ENCODE results near the gene MCM7. TPM values are rescaled to one million over a fixed set of nuclear protein-coding genes. Genes with fewer than 3 reads are reported as not detected.
"Not testable (repeated sequence)": the region's sequence is repeated elsewhere in the genome, so short reads cannot be mapped to it uniquely, and the experiment has no call there.

Gene MCM7
- total RNA-seq, result 10 to 100 TPM; 17.7 to 31.7 TPM
- long read RNA-seq, transcript MCM7-201 (15 exons, 2,957 nt), result major isoform, 20 of 25 reads
- long read RNA-seq, partial matches to known transcripts, result 1 of 25 reads
- long read RNA-seq, other reads (novel, unspliced or antisense), result 4 of 25 reads

GRCh38 chr7:100101016-100101862, at the start of gene MCM7, which contains the start of gene AP4M1:
Gene MCM7 (minus strand): TSS chr7:100101397. CDS start chr7:100101294, 103 bp downstream.
Gene AP4M1 (plus strand): TSS chr7:100101643. CDS start chr7:100101715, 72 bp downstream.
- intact Hi-C loops (cut with DNase I), result no loop called here
- ATAC-seq, result peak; percentile 96 to 97
- peak; percentile 99 for DNase-seq

- ATAC-seq, result peak; percentile 99
- intact Hi-C loops (cut with DNase I), result no loop called here
These were observed 47.5 kb upstream of the MCM7 start, which contains the start of gene LAMTOR4 for GRCh38 chr7:100148559-100149328. Gene LAMTOR4 (plus strand): TSS chr7:100148918. CDS start chr7:100148973, 55 bp downstream.

GRCh38 chr7:100148225-100148558, 47.0 kb upstream of the MCM7 start:
- DNase-seq (no peak), ATAC-seq (no peak)
- intact Hi-C loops (cut with DNase I), result no loop called here

More at GRCh38 chr7:100148559-100149328, 47.5 kb upstream of the MCM7 start, which contains the start of gene LAMTOR4:
- DNase-seq, result peak; percentile 99

DNA sequence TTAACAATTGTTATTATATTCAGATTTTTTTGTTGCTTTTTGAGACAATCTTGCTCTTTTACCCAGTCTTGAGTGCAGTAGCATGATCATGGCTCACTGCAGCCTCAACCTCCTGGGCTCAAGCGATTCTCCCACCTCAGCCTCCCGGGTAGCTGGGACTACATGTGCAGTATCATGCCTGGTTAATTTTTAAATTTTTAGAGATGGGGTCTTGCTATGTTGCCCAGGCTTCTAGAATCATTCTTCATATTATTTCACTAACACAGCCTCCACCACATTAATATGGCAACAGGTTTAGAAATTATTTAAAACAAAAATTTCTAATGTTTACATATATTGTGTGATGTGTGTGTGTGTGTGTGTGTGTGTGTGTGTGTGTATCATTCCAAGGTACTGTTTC, 46.1 kb upstream of the MCM7 start:
- intact Hi-C loops (cut with DNase I), result no loop called here
- ATAC-seq (no peak), DNase-seq (no peak)

DNA sequence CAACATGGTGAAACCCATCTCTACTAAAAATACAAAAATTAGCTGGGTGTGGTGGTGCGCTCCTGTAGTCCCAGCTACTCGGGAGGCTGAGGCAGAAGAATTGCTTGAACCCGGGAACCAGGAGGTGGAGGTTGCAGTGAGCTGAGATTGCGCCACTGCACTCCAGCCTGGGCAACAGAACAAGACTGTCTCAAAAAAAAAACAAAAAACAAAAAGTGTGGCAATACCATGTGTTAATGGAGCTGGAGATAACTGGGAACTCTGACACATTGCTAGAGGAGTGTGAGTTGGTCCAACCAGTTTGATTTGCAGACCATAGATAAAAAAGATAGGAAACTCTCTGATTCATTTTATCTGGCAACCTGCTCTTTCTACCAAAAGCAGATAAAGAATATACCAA, 45.2 kb upstream of the MCM7 start:
- ATAC-seq, result peak in 1 of 2 donors; percentile 4
- DNase-seq; intact Hi-C loops (cut with DNase I): not testable (repeated sequence)

DNA sequence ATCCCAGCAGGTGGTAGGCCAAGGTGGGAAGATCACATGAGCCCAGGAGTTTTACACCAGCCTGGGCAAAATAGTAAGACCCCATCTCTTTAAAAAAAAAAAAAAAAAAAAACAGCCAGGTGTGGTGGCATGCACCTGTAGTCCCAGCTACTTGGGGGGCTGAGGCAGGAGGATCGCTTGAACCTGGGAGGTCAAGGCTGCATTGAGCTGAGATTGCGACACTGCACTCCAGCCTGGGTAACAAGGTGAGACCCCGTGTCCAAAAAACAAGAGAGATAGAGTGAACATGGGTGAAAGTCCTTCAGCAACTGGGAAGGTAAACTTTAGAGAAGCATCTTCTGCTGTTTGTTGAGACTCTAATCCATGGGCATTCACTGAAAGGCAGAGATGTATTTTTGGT, 41.3 kb upstream of the MCM7 start:
- ATAC-seq (no peak), DNase-seq (no peak)
- intact Hi-C loops (cut with DNase I), result no loop called here

- ATAC-seq, result no peak
- no peak for DNase-seq
- intact Hi-C loops (cut with DNase I), result no loop called here
These were observed 40.4 kb upstream of the MCM7 start for GRCh38 chr7:100141555-100141949.

DNA sequence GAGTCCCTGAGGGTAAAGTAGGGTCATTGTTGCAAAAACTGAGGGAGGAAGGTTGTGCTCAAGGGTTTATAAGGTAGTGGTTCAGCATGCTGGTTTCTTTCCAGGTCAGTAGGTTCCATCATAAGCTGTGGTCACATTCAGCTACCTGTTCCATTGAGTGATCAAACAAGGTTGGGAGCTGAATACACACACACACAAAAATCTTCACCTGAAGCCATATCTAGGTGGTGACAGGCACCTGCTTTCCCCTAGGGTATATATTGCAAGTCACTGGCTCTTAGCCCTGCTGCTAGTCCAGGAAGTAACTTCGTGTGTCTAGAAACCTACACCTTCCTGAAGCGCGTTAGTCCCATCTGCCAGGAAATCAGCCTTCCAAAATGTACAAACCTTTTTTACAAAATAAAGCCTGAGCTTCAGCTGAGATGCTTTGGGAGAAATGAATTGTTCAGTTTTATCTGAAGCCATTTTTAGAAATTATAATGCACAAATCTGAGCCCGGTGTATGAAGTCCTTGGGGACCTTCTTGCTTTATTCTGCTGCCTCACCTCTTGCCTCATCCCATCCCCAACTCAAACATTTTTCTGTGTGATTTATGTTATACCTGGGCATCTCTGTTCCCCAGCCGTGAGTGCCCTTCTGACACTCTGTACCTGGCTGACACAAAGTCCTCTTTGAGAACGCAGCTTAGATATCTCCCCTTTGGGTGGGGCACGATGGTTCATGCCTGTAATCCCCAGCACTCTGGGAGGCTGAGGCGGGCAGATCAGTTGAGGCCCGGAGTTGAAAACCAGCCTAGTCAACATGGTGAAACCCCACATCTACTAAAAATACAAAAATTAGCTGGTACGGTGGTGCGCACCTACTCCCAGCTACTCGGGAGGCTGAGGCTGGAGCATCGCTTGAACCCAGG, 36.9 kb upstream of the MCM7 start:
- ATAC-seq (no peak), DNase-seq (no peak)
- intact Hi-C loops (cut with DNase I), result loop anchor here in 1 of 2 donors (10.0 kb wide), 2 partner anchors 77 to 143 kb away; partner anchors contain the start of gene PVRIG

GRCh38 chr7:100132697-100133151, 31.5 kb upstream of the MCM7 start:
- intact Hi-C loops (cut with DNase I), result loop anchor here (5.0 to 10.0 kb wide), 4 partner anchors 80 to 140 kb away; partner anchors contain the start of gene PVRIG (in 1 of the 2)
- DNase-seq (no peak), ATAC-seq (peak; percentile 72 to 75)

DNA sequence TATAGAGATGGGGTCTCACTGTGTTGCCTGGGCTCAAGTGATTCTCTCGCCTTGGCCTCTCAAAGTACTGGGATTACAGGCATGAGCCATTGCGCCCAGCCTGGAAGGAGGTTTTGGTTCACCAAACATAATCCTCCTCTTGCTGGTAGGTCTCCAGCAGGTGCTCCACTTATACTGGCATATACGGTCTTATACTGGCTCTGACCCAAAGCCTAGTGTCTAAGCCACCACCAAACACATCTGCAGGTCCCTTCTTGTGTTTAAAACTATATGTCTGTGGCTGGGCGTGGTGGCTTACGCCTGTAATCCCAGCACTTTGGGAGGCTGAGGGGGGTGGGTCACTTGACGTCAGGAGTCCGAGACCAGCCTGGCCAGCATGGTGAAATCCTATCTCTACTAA, 30.9 kb upstream of the MCM7 start:
- no peak for DNase-seq
- intact Hi-C loops (cut with DNase I), result loop anchor here (5.0 to 10.0 kb wide), 4 partner anchors 80 to 140 kb away; partner anchors contain the start of gene PVRIG (in 1 of the 2)
- no peak for ATAC-seq

DNA sequence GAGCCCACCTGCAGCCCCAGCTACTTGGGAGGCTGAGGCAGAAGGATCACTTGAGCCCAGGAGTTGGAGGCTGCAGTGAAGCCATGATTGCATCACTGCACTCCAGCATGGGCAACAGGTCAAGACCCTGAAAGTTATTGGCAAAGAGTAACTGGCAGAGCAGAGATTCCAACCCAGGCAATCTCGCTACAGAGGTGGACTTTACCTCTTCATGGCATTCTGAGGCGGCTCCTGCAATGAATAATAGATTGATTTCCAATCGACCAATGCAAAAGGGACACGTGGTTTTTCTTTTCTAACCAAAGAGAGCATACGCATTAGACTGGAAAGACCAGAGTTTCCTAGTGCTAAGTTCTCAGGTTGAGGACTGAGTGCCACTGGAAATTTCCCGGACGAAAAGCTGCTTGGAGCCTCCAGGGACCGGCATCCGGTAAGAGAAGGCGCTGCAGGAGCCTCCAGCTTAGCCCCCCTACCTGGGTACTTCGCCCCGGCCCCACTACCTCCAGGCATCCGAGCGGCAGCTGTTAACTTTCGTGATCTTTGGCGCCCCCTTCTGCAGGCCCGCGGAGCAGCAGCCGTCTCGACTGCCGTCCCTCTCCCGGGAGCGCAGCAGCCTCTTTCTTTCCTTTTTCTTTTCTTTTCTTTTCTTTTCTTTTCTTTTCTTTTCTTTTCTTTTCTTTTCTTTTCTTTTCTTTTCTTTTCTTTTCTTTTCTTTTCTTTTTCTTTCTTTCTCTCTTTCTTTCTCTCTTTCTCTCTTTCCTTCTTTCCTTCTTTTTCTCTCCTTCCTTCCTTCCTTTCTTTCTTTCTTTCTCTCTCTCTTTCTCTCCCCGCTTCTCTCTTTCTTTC, 29.6 kb upstream of the MCM7 start:
- intact Hi-C loops (cut with DNase I), result loop anchor here (5.0 to 10.0 kb wide), 4 partner anchors 81 to 139 kb away; partner anchors contain the start of gene PVRIG (in 1 of the 2)
- DNase-seq (peak; percentile 80), ATAC-seq (no peak)

DNA sequence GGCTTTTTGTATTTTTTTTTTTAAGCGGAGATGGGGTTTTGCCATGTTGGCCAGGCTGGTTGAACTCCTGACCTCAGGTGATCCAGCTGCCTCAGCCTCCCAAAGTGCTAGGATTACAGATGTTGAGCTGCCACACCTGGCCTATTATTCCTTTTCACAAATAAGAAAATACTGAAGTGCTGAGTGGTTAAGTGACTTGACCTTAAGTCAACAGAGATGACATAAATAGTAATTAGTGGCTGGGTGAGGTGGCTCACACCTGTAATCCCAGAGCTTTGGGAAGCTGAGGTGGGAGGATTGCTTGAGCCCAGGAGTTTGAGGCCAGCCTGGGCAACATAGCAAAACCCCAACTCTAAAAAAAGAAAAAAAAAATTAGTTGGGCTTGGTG, 29.0 kb upstream of the MCM7 start:
- intact Hi-C loops (cut with DNase I), result loop anchor here (5.0 to 10.0 kb wide), 4 partner anchors 82 to 138 kb away; partner anchors contain the start of gene PVRIG (in 1 of the 2)

GRCh38 chr7:100128637-100128963, 27.4 kb upstream of the MCM7 start:
- no peak for DNase-seq
- ATAC-seq, result no peak
- intact Hi-C loops (cut with DNase I), result no loop called here

More for the DNA sequence above, 29.0 kb upstream of the MCM7 start:
- DNase-seq, ATAC-seq: not testable (repeated sequence)

- intact Hi-C loops (cut with DNase I), result no loop called here
- DNase-seq (no peak), ATAC-seq (peak; percentile 7 to 12)
These were observed 26.9 kb upstream of the MCM7 start for GRCh38 chr7:100127866-100128636.

GRCh38 chr7:100126931-100127865, 26.0 kb upstream of the MCM7 start, which contains the start of gene MBLAC1:
Gene MBLAC1 (plus strand): TSS chr7:100126967. CDS start chr7:100127396, 429 bp downstream.
- peak; percentile 95 to 96 for ATAC-seq
- intact Hi-C loops (cut with DNase I), result no loop called here

More at GRCh38 chr7:100126931-100127865, 26.0 kb upstream of the MCM7 start, which contains the start of gene MBLAC1:
- peak; percentile 92 for DNase-seq
